HAP-1 (cell line): Measurements from ENCODE around the gene CCM2L.

Experiments used
- DNase-seq, 2 experiments: peaks; one replicate each; pipeline ENCODE4 v3.0.0-alpha.2; 2016 to 2020; ENCODE audit warnings: low spot score in 2 of 2
- H3K27me3 ChIP-seq: fragments of 250-450 bp; sonication (Bioruptor Pico); 2 replicates; pipeline ENCODE4 v1.5.1; 2020; ENCODE audit warnings: low read depth, mild to moderate bottlenecking, moderate library complexity
- H3K36me3 ChIP-seq: fragments of 250-450 bp; sonication (Bioruptor Pico); replicated peaks from 2 replicates; pipeline ENCODE4 v1.5.1; 2020; ENCODE audit warnings: mild to moderate bottlenecking
- H3K4me1 ChIP-seq: fragments of 250-450 bp; sonication (Bioruptor Pico); 2 replicates; pipeline ENCODE4 v1.5.1; 2020; ENCODE audit warnings: mild to moderate bottlenecking
- H3K4me3 ChIP-seq: fragments of 250-450 bp; sonication (Bioruptor Pico); 2 replicates; pipeline ENCODE4 v1.5.1; 2020; ENCODE audit warnings: mild to moderate bottlenecking, moderate library complexity
- H3K9me3 ChIP-seq: fragments of 250-450 bp; sonication (Bioruptor Pico); 2 replicates; pipeline ENCODE4 v1.5.1; 2020; ENCODE audit warnings: mild to moderate bottlenecking, moderate library complexity
- in situ Hi-C: fragments of 300-500 bp; cut with MboI; formaldehyde crosslinking; loops from 3 replicates; pipeline ENCODE4 v1.14.3; 2020; ENCODE audit warnings: low sequenced_read_pairs, inconsistent platforms, mixed read lengths

CCM2L gene

DNA sequence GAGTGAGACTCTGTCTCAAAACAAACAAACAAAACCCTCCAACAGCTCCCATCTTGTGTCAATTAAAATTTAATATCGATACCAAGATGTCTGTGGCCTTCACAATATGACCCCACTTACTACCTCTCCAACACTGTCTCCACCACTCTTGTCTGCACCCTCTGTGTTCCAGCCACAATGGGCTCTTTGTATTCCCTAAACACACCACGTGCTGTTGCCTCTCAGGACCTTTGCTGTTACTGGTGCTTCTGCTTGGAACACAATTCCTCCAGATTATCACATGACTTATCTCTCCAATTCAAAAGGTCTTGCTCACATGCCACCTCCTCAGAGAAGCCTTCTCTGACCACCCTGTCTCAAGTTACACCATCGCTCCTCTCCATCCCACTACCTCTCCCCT, 35.8 kb downstream of the CCM2L start:
- in situ Hi-C loops: no loop called here
- no peaks in the 10 kb centered on the region for H3K9me3 ChIP-seq
- no peak overlapping the region for H3K4me3 ChIP-seq
- H3K4me1 ChIP-seq: no peaks in the 10 kb centered on the region
- no peaks in the 10 kb centered on the region for H3K27me3 ChIP-seq
- DNase-seq: no peak
- H3K36me3 ChIP-seq: no peaks in the 10 kb centered on the region

DNA sequence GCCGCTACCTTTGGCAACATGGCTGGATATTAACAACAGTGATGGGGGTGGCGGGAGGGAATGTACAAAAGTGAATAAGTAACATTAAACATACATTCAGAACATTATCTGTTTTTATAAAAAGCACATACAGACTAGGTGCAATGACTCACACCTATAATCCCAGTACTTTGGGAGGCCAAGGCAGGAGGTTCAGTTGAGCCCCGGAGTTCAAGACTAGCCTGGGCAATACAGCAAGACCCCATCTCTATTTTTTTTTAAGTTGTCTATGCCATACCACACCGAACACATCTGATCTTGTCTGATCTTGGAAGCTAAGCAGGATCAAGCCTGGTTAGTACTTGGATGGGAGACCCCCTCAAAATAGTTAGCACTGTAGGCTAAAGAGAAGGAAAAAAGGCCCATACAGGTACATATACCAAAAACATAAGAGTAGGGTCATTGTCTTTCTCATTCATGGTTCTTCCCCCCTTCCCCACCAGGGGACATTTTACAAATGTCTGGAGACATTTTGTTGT, 40.1 kb downstream of the CCM2L start:
- in situ Hi-C loops: no loop called here
- no peaks in the 10 kb centered on the region for H3K27me3 ChIP-seq
- no peaks in the 10 kb centered on the region for H3K36me3 ChIP-seq

GRCh38 chr20:32050851-32051556, 40.8 kb downstream of the CCM2L start:
- peaks cover 4% of the 10 kb centered on the region; the same call in 1 of the 2 replicates for H3K4me1 ChIP-seq
- no peak overlapping the region for H3K4me3 ChIP-seq

More for the DNA sequence above, 40.1 kb downstream of the CCM2L start:
- no peaks in the 10 kb centered on the region for H3K9me3 ChIP-seq
- H3K4me3 ChIP-seq: no peak overlapping the region
- no peak for DNase-seq
- peaks cover 4% of the 10 kb centered on the region; the same call in 1 of the 2 replicates for H3K4me1 ChIP-seq

GRCh38 chr20:32051720-32052089, 41.5 kb downstream of the CCM2L start:
- H3K27me3 ChIP-seq: no peaks in the 10 kb centered on the region

More at GRCh38 chr20:32050851-32051556, 40.8 kb downstream of the CCM2L start:
- DNase-seq: no peak
- no peaks in the 10 kb centered on the region for H3K9me3 ChIP-seq
- H3K36me3 ChIP-seq: no peaks in the 10 kb centered on the region
- in situ Hi-C loops: no loop called here
- H3K27me3 ChIP-seq: no peaks in the 10 kb centered on the region

DNA sequence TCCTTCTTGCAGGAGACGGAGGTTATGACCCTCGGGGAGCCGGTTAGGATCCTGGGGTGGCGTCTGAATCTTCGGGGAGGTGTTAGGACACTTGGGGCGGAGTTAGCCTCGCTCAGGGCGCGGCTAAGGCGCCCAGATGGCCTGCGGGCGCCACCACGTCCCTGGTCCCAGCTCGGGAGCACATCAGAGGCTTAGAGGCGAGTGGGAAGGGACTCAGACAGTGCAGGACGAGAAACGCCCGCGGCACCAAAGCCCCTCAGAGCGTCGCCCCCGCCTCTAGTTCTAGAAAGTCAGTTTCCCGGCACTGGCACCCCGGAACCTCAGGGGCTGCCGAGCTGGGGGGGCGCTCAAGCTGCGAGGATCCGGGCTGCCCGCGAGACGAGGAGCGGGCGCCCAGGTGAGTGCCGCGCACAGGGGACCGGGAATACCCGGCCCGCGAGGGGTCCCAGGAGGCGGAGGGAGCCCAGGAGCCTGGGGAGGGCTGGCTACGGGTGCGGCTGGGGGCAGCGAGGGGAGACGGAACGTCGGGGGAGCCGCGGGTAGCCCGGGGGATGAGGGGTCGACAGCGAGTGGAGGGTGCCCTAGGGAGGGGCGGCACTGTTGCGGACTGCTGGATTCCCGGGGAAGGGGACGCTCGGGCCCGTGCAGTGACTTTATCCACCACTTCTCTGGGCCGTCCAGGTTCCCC, 42.0 kb downstream of the CCM2L start, which contains the start of gene HCK:
Gene HCK, plus strand, starts transcription at position 153 of the 688 bp plus-strand sequence.
- H3K36me3 ChIP-seq: no peaks in the 10 kb centered on the region
- no peaks in the 10 kb centered on the region for H3K9me3 ChIP-seq
- H3K4me1 ChIP-seq: peaks cover 4% of the 10 kb centered on the region; the same call in 1 of the 2 replicates
- peak; percentile 16 to 47 for DNase-seq
- no peaks in the 10 kb centered on the region for H3K27me3 ChIP-seq
- H3K4me3 ChIP-seq: peak within 1 kb of the TSS; percentile 40
- in situ Hi-C loops: no loop called here

More at GRCh38 chr20:32051720-32052089, 41.5 kb downstream of the CCM2L start:
- in situ Hi-C loops: no loop called here
- Histone ChIP-seq H3K4me1 (peaks cover 4% of the 10 kb centered on the region; the same call in 1 of the 2 replicates), H3K4me3 (peak overlapping the region; percentile 40), H3K9me3 (no peaks in the 10 kb centered on the region), H3K36me3 (no peaks in the 10 kb centered on the region)
- no peak for DNase-seq

DNA sequence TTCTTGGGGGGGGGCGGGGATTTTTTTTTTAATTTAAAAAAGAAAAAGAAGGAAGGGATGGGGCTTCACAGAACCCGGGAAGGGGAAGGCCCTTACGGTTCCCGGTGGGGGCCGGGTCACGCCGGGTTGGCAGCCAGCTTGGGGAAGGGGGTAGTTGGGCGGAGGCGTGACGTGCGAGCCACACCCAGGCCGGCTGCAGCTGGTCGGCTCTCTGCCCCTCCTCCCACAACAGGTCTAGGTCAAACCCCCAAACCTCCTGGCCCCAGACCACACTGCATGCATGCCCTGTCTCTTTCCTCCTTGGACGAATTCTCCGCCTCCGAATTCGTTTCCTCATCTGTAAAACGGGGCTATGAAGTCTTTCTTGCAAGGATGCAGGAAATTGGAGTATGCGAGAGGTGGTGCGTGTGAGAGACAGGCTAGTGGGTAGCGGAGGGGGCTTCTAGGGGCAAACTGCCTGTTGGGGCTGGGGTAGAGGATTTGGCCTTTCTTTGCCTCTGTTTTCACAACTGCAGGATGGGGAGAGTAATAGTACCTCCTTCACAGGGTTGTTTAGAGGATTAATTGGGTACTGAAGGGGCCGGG, 42.6 kb downstream of the CCM2L start:
- peaks cover 4% of the 10 kb centered on the region; the same call in 1 of the 2 replicates for H3K4me1 ChIP-seq
- no peaks in the 10 kb centered on the region for H3K9me3 ChIP-seq
- no peaks in the 10 kb centered on the region for H3K27me3 ChIP-seq
- H3K36me3 ChIP-seq: no peaks in the 10 kb centered on the region
- in situ Hi-C loops: no loop called here
- H3K4me3 ChIP-seq: peak overlapping the region; percentile 40
- DNase-seq: peak in 1 of 2 experiments; percentile 69

DNA sequence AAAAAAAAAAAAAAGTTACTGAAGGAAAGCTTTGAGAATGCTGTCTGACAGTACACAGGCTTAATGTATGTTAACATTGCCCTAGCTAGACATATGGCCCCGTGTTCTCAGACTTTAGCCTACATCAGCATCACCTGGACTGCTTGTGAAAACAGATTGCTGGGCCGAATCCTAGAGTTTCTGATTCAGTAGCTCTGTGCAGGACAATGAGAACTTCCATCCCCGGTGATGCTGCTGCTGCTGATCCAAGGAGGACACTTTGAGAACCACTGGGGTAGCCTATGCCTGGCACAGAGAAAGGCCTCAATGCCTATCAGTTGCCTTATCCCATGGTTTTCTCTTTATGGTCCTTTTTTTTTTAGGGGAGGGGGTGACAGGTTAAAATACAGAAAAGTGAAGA, 43.4 kb downstream of the CCM2L start:
- in situ Hi-C loops: no loop called here
- Histone ChIP-seq H3K4me1 (peaks cover 4% of the 10 kb centered on the region; the same call in 1 of the 2 replicates), H3K27me3 (peaks cover 1% of the 10 kb centered on the region; the same call in 1 of the 2 replicates), H3K36me3 (no peaks in the 10 kb centered on the region), H3K4me3 (no peak overlapping the region), H3K9me3 (no peaks in the 10 kb centered on the region)
- DNase-seq: no peak

DNA sequence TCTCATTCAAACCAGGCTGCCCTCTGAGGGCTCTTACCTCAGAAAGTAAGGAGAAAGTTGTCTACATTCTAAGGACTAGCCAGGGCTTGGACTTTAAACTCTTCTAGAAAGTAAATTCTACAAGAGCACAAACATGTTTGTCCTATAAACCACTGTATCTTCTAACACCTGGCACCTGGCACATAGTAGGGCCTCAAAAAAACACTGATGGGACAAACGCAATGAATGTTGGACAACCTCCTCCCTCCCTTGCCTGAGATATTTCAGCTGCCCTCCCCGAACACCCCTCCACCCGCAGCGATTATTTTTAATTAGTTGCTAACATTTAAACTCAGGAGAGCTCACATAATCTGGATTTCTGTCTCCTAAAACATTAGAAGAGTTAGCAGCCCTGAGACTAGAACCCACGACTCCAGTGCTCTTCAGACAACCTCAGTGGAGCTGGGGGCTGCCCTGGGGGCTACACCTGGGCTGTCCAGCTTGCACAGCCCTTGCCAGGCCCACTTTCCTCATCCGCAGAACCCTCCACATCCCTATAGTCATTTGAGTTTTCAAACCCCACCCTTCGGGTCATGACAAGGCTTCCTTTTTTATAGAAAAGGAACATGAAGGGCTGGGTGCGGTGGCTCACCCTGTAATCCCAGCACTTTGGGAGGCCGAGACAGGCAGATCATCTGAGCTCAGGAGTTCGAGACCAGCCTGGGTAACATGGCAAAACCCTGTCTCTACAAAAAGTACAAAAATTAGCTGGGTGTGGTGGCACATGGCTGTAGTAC, 46.7 kb downstream of the CCM2L start:
- Histone ChIP-seq H3K4me1 (peaks cover 4% of the 10 kb centered on the region; the same call in 1 of the 2 replicates), H3K4me3 (no peak overlapping the region), H3K27me3 (peaks cover 4% of the 10 kb centered on the region; the same call in 1 of the 2 replicates), H3K36me3 (no peaks in the 10 kb centered on the region), H3K9me3 (no peaks in the 10 kb centered on the region)
- in situ Hi-C loops: no loop called here
- no peak for DNase-seq

- in situ Hi-C loops: no loop called here
- Histone ChIP-seq H3K4me3 (no peak overlapping the region), H3K9me3 (no peaks in the 10 kb centered on the region), H3K27me3 (peaks cover 6% of the 10 kb centered on the region), H3K4me1 (peaks cover 4% of the 10 kb centered on the region; the same call in 1 of the 2 replicates), H3K36me3 (no peaks in the 10 kb centered on the region)
- DNase-seq: no peak
Observed at GRCh38 chr20:32057656-32058184, 47.5 kb downstream of the CCM2L start.

DNA sequence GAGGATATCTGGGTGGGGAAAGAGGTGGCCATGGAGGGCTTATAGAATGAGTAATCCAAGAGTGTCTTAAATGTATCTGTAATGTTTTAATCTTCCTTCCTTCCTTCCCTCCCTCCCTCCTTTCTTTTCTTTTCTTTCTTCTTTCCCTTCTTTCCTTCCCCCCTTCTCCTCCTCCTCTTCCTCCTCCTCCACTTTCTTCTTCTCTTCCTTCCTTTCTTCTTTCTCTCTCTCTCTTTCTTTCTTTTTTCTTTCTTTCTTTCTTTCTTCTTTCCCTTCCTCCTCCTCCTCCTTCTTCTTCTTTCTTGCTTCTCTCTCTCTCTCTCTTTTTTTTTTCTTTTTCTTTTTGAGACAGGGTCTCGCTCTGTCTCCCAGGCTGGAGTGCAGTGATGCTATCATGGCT, 49.0 kb downstream of the CCM2L start:
- H3K27me3 ChIP-seq: peaks cover 6% of the 10 kb centered on the region
- no peaks in the 10 kb centered on the region for H3K4me1 ChIP-seq
- no peaks in the 10 kb centered on the region for H3K9me3 ChIP-seq
- no peaks in the 10 kb centered on the region for H3K36me3 ChIP-seq
- in situ Hi-C loops: no loop called here
- DNase-seq: no peak
- H3K4me3 ChIP-seq: no peak overlapping the region

DNA sequence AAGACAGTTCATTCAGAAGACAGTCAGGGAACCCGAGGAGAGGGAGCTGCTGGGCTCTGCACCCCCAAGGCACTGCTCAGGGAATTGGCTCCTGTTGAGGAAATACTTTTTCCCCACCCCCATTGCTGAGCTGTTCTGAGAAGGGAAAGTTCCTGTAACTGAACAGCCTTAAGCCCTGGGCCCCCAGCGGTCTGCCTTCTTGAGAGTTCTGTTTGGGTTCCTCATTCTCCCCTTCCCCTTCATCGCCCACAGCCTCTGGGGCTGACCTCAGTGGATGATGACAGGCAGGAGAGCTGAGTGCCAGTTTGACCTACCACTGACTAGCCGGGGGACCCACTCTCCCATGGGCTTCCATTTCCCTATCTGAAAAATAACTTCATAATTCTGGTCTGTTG, 52.5 kb downstream of the CCM2L start:
- Histone ChIP-seq H3K36me3 (no peaks in the 10 kb centered on the region), H3K9me3 (no peaks in the 10 kb centered on the region), H3K27me3 (peaks cover 6% of the 10 kb centered on the region), H3K4me1 (peaks cover 10% of the 10 kb centered on the region), H3K4me3 (no peak overlapping the region)
- no peak for DNase-seq
- in situ Hi-C loops: no loop called here

DNA sequence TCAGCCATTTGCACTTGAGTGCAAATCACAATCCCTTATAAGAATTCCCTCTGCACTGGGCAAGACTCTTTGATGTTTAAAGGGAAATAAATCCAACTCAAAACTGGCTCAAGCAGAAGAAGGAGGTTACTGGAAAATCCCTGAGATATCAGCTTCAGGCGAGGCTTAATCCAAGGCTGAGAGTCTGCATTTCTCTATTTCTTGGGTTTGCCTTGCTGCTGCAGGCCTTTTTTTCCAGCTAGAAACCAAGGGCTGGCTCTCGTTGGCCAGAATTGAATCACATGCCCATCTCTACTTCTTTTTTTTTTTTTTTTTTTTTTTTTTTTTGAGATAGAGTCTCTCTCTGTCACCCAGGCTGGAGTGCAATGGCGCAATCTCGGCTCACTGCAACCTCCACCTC, 53.5 kb downstream of the CCM2L start:
- DNase-seq: no peak
- Histone ChIP-seq H3K36me3 (no peaks in the 10 kb centered on the region), H3K4me3 (no peak overlapping the region), H3K9me3 (no peaks in the 10 kb centered on the region), H3K4me1 (peaks cover 10% of the 10 kb centered on the region), H3K27me3 (peaks cover 5% of the 10 kb centered on the region)
- in situ Hi-C loops: no loop called here

- H3K36me3 ChIP-seq: no peaks in the 10 kb centered on the region
- in situ Hi-C loops: no loop called here
- H3K4me1 ChIP-seq: peaks cover 10% of the 10 kb centered on the region
- H3K27me3 ChIP-seq: peaks cover 2% of the 10 kb centered on the region
- H3K4me3 ChIP-seq: no peak overlapping the region
- DNase-seq: no peak
- H3K9me3 ChIP-seq: no peaks in the 10 kb centered on the region
Observed at GRCh38 chr20:32064667-32065066, 54.4 kb downstream of the CCM2L start.
